Effector memory CD4-positive, alpha-beta T cell (primary cell): ENCODE measurements around the gene AVPR2.

ENCODE experiments used
- DNase-seq, 3 donors: peaks; one replicate each; pipeline ENCODE4 v3.0.0-alpha.2; 2020
- H3K27ac ChIP-seq: 2 replicates; pipeline ENCODE4 v1.7.0; 2013; ENCODE audit warnings: mild to moderate bottlenecking, low read length, moderate library complexity; ENCODE audit not compliant: insufficient read depth, poor library complexity, severe bottlenecking
- H3K27me3 ChIP-seq: replicated peaks from 2 replicates; pipeline ENCODE4 v1.7.0; 2013; ENCODE audit warnings: mild to moderate bottlenecking, low read length; ENCODE audit not compliant: insufficient read depth, control insufficient read depth, poor library complexity, severe bottlenecking
- H3K36me3 ChIP-seq: 2 replicates; pipeline ENCODE4 v1.7.0; 2013; ENCODE audit warnings: mild to moderate bottlenecking, low read length, moderate library complexity; ENCODE audit not compliant: control insufficient read depth, insufficient read depth
- H3K4me1 ChIP-seq: 2 replicates; pipeline ENCODE4 v1.7.0; 2013; ENCODE audit warnings: low read length, mild to moderate bottlenecking; ENCODE audit not compliant: control insufficient read depth, insufficient read depth, poor library complexity, severe bottlenecking
- H3K4me3 ChIP-seq: 2 replicates; pipeline ENCODE4 v1.7.0; 2013; ENCODE audit warnings: low read length, low read depth, mild to moderate bottlenecking; ENCODE audit not compliant: insufficient read depth, poor library complexity, severe bottlenecking
- H3K9me3 ChIP-seq: 2 replicates; pipeline ENCODE4 v1.7.0; 2013; ENCODE audit warnings: mild to moderate bottlenecking, low read length, moderate library complexity; ENCODE audit not compliant: control insufficient read depth

Gene AVPR2

DNA sequence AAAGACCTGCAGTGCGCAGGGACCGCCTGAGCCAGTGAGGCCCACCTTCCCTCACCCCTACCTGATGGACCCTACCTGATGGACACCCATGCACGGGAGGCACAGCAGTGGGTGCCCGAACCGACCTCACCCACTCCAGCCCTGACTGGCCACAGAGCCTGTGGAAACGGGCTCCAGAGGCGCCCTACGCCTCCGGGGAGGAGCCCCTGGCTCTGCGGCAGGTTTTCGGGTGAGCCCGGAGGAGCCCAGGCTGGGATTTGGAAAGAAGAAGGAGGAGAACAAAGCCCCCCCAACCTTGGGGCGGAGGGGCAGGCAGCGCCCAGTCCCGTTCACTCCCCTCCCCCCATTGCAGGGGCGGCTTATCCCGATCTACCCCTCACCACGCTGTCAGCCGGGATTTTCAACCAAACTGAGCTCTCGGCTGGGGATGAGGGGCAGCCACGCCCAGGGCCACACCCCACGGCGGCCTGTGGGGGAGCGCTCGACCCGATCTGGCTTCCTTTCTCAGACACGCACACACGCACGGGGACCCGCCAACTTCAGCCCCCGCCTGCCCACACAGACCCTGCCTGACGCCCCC, 19.2 kb upstream of the AVPR2 start:
- no peaks in the 10 kb centered on the region for H3K36me3 ChIP-seq
- no peaks in the 10 kb centered on the region for H3K9me3 ChIP-seq
- DNase-seq: no peak
- no peak overlapping the region for H3K27ac ChIP-seq
- peak overlapping the region; percentile 25 for H3K4me3 ChIP-seq
- H3K27me3 ChIP-seq: peaks cover 12% of the 10 kb centered on the region
- peaks cover 8% of the 10 kb centered on the region for H3K4me1 ChIP-seq

DNA sequence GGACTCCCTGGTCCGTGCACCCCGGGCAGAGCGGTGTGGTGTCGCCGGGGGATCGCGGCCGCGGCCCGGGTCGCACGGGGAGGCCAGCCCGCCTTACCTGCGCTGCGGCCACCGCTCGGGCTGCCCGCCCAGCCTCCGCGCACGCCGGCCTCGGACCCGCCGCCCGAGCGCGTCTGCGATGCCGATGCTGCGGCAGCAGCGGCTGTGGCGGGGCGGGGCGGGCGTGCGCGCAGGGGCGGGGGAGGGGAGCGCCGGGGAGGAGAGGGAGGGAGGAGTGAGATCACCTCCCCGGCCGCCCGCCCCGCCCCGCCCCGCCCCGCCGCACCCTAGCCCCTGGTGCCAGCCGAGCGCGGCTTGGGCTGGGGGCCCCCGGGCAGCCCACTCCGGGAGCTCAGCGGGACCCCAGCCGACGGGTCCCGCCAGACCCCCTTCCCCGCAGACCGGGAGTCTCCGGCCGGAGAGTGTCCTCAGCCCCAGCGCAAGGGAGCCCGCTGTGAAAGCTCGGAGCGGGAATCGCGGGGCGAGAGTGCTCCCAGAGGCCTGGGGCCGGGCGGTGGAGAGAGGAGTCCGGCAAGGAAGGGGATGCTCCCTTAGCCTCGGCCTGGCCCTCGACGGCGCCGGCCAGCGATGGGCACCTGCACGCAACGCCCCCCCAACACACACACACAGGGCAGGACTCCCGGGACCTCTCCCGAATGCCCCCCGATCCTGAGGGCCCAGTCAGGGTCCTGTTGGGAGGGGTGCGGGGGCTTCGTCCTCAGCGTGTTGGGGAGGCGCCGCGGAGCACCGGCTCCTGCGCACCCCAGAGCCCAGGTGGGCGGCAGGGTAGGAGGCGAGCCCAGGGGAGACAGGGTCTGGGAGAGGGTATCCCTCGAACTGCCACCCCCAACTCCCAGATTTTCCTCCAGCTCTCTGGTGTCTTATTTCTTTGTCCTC, 18.2 kb upstream of the AVPR2 start, which contains the start of gene L1CAM:
TSS of gene L1CAM (minus strand) at position 206 of the 936 bp plus-strand sequence. CDS start 10,337 bp downstream, outside the sequence.
- no peak for DNase-seq
- Histone ChIP-seq H3K9me3 (no peaks in the 10 kb centered on the region), H3K27ac (no peak within 1 kb of the TSS), H3K4me1 (peaks cover 8% of the 10 kb centered on the region), H3K27me3 (peaks cover 12% of the 10 kb centered on the region), H3K36me3 (no peaks in the 10 kb centered on the region), H3K4me3 (peak within 1 kb of the TSS; percentile 25)

- no peak overlapping the region for H3K27ac ChIP-seq
- H3K36me3 ChIP-seq: no peaks in the 10 kb centered on the region
- H3K4me1 ChIP-seq: peaks cover 8% of the 10 kb centered on the region
- no peak overlapping the region for H3K4me3 ChIP-seq
- no peaks in the 10 kb centered on the region for H3K9me3 ChIP-seq
- DNase-seq: no peak
- peaks cover 12% of the 10 kb centered on the region for H3K27me3 ChIP-seq
These were observed 17.6 kb upstream of the AVPR2 start for GRCh38 chrX:153886915-153887314.

- Histone ChIP-seq H3K36me3 (no peaks in the 10 kb centered on the region), H3K27me3 (peaks cover 11% of the 10 kb centered on the region), H3K4me3 (no peak overlapping the region), H3K9me3 (no peaks in the 10 kb centered on the region), H3K4me1 (peaks cover 8% of the 10 kb centered on the region), H3K27ac (no peak overlapping the region)
- DNase-seq: no peak
These were observed 17.1 kb upstream of the AVPR2 start for GRCh38 chrX:153887385-153887784.

- H3K4me1 ChIP-seq: peaks cover 8% of the 10 kb centered on the region
- H3K4me3 ChIP-seq: no peak overlapping the region
- no peaks in the 10 kb centered on the region for H3K9me3 ChIP-seq
- no peak overlapping the region for H3K27ac ChIP-seq
- H3K27me3 ChIP-seq: peaks cover 4% of the 10 kb centered on the region
- no peak for DNase-seq
- no peaks in the 10 kb centered on the region for H3K36me3 ChIP-seq
These were observed 16.1 kb upstream of the AVPR2 start for GRCh38 chrX:153888344-153888743.

- Histone ChIP-seq H3K36me3 (no peaks in the 10 kb centered on the region), H3K27me3 (peaks cover 4% of the 10 kb centered on the region)
These were observed 15.3 kb upstream of the AVPR2 start for GRCh38 chrX:153889123-153889522.

DNA sequence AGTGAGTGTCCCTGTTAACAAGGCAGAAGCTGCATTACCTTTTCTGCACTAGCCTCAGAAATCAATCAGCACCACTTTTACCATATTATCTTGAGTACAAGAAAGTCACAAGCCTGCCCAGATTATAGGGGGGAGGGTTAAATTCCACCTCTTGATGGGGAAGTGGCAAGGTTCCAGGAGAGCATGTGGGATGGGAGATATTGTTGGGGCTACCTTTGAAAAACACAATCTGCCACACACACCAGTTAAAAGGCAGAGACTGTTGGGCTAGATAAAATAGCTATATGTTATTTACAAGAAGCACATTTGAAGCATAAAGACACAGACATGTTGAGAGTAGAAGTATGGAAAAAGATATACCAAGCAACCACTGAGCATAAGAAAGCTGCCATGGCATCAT, 6.6 kb upstream of the AVPR2 start:
- Histone ChIP-seq H3K27ac (no peak overlapping the region), H3K27me3 (no peaks in the 10 kb centered on the region), H3K4me1 (peaks cover 17% of the 10 kb centered on the region), H3K36me3 (no peaks in the 10 kb centered on the region), H3K9me3 (no peaks in the 10 kb centered on the region), H3K4me3 (no peak overlapping the region)
- DNase-seq: no peak

More at GRCh38 chrX:153889123-153889522, 15.3 kb upstream of the AVPR2 start:
- Histone ChIP-seq H3K4me3 (no peak overlapping the region), H3K27ac (no peak overlapping the region), H3K4me1 (peaks cover 8% of the 10 kb centered on the region), H3K9me3 (no peaks in the 10 kb centered on the region)
- no peak for DNase-seq

GRCh38 chrX:153900831-153901752, 3.4 kb upstream of the AVPR2 start:
- Histone ChIP-seq H3K4me1 (peaks cover 29% of the 10 kb centered on the region), H3K27me3 (no peaks in the 10 kb centered on the region), H3K36me3 (no peaks in the 10 kb centered on the region), H3K27ac (no peak overlapping the region), H3K4me3 (no peak overlapping the region), H3K9me3 (no peaks in the 10 kb centered on the region)
- DNase-seq: peak; percentile 19 to 47 (median 32)

DNA sequence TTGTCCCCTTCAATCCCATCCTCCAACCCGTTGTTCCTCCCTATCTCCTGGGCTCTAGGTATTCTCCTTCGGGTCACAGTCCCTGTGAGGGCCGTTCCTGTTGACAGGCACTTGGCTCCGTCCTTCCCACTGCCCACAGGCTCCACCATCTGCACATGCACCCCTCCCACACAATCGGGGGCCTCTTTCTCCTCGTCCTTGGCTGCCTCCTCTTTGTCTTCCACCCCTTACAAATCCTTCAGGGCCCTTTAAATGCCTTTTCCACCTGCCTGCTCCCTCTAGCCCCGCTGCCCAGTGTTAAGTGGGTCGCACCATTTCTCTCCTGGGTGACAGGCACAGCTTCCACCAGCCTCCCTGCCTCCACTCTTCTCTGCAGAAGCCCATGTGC, 2.7 kb upstream of the AVPR2 start:
- Histone ChIP-seq H3K27me3 (no peaks in the 10 kb centered on the region), H3K4me3 (no peak overlapping the region), H3K9me3 (no peaks in the 10 kb centered on the region), H3K4me1 (peaks cover 29% of the 10 kb centered on the region), H3K27ac (no peak overlapping the region), H3K36me3 (no peaks in the 10 kb centered on the region)
- no peak for DNase-seq
